Measurements from ENCODE around the gene C4BPA.

DNA sequence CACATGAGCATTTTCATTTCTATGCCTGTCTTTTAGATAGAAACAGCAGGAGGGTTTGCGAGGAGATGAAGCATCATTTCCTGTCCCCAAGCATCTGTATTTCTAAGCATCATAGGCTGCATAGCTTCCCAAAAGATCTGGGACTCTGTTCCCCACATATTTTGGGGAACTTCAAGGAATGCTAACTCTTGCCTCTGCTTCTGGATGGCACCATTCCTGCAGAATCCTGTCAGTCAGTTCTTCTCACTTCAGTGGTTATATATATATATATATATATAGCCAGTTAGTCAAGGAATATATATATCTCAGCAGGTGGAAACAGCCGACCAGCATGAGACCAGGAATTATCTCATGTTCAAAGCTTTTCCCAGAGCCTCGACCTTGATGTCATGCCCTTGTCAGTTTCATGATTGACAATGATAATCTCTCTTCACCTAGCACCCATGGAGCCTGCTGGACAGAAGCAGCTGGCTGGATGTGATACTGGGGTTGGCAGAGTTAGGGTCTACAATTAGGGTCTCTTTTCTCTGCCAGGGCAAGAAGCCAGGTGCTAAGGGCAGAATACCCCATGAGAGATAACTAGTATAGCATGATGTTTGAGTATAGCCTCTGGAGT is 48.5 kb upstream of the C4BPA start:
- TF ChIP-seq, protein P1, sequence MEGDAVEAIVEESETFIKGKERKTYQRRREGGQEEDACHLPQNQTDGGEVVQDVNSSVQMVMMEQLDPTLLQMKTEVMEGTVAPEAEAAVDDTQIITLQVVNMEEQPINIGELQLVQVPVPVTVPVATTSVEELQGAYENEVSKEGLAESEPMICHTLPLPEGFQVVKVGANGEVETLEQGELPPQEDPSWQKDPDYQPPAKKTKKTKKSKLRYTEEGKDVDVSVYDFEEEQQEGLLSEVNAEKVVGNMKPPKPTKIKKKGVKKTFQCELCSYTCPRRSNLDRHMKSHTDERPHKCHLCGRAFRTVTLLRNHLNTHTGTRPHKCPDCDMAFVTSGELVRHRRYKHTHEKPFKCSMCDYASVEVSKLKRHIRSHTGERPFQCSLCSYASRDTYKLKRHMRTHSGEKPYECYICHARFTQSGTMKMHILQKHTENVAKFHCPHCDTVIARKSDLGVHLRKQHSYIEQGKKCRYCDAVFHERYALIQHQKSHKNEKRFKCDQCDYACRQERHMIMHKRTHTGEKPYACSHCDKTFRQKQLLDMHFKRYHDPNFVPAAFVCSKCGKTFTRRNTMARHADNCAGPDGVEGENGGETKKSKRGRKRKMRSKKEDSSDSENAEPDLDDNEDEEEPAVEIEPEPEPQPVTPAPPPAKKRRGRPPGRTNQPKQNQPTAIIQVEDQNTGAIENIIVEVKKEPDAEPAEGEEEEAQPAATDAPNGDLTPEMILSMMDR (IDR thresholded peaks at IDR 0.05; ENCODE audit: low read length) = no peak
- TF ChIP-seq EZH2 (optimal IDR thresholded peaks at IDR 0.05; ENCODE audit: low read depth, low read length) = no peak
